ENCODE results near the gene A1BG. TPM values are rescaled to one million over a fixed set of nuclear protein-coding genes. Genes with fewer than 3 reads are reported as not detected.
"Not testable (repeated sequence)": the region's sequence is repeated elsewhere in the genome, so short reads cannot be mapped to it uniquely, and the experiment has no call there.

The A1BG gene
- total and polyA plus RNA-seq, 4 donors: 521 to 2,157 (median 1,029) TPM

DNA sequence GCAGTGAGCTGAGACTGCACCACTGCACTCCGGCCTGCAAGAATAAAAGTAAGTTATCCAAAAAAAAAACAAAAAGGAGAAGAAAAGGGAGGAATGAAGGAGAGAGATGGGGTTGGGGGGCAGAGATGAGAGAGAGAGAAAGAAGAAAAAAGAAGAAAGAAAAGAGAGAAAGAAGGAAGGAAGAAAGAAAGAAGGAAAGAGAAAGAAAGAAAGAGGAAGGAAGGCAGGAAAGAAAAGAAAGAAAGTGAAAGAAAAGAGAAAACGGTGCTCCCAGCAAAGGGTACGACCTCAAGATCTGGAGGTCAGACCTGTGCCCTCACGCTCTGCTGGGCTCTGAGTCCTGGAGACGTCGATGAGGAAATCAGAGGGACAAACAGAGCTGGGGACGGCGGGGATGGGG lies 3.7 kb downstream of the A1BG start:
- TF ChIP-seq, protein P1, sequence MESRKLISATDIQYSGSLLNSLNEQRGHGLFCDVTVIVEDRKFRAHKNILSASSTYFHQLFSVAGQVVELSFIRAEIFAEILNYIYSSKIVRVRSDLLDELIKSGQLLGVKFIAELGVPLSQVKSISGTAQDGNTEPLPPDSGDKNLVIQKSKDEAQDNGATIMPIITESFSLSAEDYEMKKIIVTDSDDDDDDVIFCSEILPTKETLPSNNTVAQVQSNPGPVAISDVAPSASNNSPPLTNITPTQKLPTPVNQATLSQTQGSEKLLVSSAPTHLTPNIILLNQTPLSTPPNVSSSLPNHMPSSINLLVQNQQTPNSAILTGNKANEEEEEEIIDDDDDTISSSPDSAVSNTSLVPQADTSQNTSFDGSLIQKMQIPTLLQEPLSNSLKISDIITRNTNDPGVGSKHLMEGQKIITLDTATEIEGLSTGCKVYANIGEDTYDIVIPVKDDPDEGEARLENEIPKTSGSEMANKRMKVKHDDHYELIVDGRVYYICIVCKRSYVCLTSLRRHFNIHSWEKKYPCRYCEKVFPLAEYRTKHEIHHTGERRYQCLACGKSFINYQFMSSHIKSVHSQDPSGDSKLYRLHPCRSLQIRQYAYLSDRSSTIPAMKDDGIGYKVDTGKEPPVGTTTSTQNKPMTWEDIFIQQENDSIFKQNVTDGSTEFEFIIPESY (IDR thresholded peaks at IDR 0.05): no peak
- TF ChIP-seq SP1 (IDR thresholded peaks at IDR 0.05) (no peak), RXRA (IDR thresholded peaks at IDR 0.05) (peak; percentile 33 to 38), HNF4A (conservative IDR thresholded peaks at IDR 0.05) (peak; percentile 46 to 54), HNF4G (IDR thresholded peaks at IDR 0.05) (no peak), NR2F2 (IDR thresholded peaks at IDR 0.05) (peak; percentile 25), RAD21 (IDR thresholded peaks at IDR 0.05) (no peak)
- Histone ChIP-seq H3K4me3 (ENCODE audit: low read depth in 1 of 3, low read length in 3 of 3) (peak overlapping the region in 1 of 3 donors; percentile 65), H3K9ac (ENCODE audit: low read depth in 1 of 2, low read length in 2 of 2) (no peak overlapping the region), H3K36me3 (ENCODE audit: control insufficient read depth in 4 of 4, insufficient read depth in 3 of 4, low read depth in 1 of 4, low read length in 3 of 4) (peaks cover 0 to 6% (median 2%) of the 10 kb centered on the region in 4 donors), H3K4me1 (ENCODE audit: control insufficient read depth in 4 of 4, insufficient read depth in 4 of 4, low read length in 3 of 4) (peaks cover 19 to 65% (median 56%) of the 10 kb centered on the region in 4 donors), H3K27me3 (ENCODE audit: control insufficient read depth in 4 of 4, insufficient read depth in 4 of 4, low read length in 3 of 4) (no peaks in the 10 kb centered on the region), H3K9me3 (ENCODE audit: control insufficient read depth in 4 of 4, low read length in 3 of 4) (no peaks in the 10 kb centered on the region), H3K27ac (ENCODE audit: low read depth in 1 of 2, low read length in 2 of 2) (peak overlapping the region; percentile 24 to 37)
- 30% methylated on average over 8 of the region's 8 CpGs for WGBS
- DNase-seq (ENCODE audit: low spot score): no peak

DNA sequence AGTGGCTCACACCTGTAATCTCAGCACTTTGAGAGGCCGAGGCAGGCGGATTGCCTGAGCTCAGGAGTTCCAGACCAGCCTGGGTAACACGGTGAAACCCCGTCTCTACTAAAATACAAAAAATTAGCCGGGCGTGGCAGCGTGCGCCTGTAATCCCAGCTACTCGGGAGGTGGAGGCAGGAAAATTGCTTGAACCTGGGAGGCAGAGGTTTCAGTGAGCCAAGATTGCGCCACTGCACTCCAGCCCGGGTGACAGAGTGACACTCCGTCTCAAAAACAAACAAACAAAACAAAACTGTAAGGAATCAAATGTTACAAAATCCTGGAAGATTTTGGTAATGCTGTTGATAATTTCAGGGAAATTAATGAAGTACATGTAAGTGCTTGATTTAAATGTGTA lies 5.2 kb downstream of the A1BG start:
- H3K27me3 ChIP-seq (ENCODE audit: control insufficient read depth in 4 of 4, insufficient read depth in 4 of 4, low read length in 3 of 4); H3K9ac ChIP-seq (ENCODE audit: low read depth in 1 of 2, low read length in 2 of 2); DNase-seq (ENCODE audit: low spot score); H3K36me3 ChIP-seq (ENCODE audit: control insufficient read depth in 4 of 4, insufficient read depth in 3 of 4, low read depth in 1 of 4, low read length in 3 of 4); H3K9me3 ChIP-seq (ENCODE audit: control insufficient read depth in 4 of 4, low read length in 3 of 4): not testable (repeated sequence)
- TF ChIP-seq RAD21 (IDR thresholded peaks at IDR 0.05): peak in 1 of 2 donors; percentile 8
- peak; percentile 47 to 61 for TF ChIP-seq HNF4A (conservative IDR thresholded peaks at IDR 0.05)
- TF ChIP-seq SP1 (IDR thresholded peaks at IDR 0.05): peak; percentile 8
- peak; percentile 23 to 44 for TF ChIP-seq RXRA (IDR thresholded peaks at IDR 0.05)
- 41% methylated on average over 12 of the region's 12 CpGs for WGBS
- peaks cover 14 to 53% (median 44%) of the 10 kb centered on the region in 4 donors for H3K4me1 ChIP-seq (ENCODE audit: control insufficient read depth in 4 of 4, insufficient read depth in 4 of 4, low read length in 3 of 4)
- peak overlapping the region in 1 of 3 donors; percentile 43 for H3K4me3 ChIP-seq (ENCODE audit: low read depth in 1 of 3, low read length in 3 of 3)
- H3K27ac ChIP-seq (ENCODE audit: low read depth in 1 of 2, low read length in 2 of 2): peak overlapping the region; percentile 41 to 68

DNA sequence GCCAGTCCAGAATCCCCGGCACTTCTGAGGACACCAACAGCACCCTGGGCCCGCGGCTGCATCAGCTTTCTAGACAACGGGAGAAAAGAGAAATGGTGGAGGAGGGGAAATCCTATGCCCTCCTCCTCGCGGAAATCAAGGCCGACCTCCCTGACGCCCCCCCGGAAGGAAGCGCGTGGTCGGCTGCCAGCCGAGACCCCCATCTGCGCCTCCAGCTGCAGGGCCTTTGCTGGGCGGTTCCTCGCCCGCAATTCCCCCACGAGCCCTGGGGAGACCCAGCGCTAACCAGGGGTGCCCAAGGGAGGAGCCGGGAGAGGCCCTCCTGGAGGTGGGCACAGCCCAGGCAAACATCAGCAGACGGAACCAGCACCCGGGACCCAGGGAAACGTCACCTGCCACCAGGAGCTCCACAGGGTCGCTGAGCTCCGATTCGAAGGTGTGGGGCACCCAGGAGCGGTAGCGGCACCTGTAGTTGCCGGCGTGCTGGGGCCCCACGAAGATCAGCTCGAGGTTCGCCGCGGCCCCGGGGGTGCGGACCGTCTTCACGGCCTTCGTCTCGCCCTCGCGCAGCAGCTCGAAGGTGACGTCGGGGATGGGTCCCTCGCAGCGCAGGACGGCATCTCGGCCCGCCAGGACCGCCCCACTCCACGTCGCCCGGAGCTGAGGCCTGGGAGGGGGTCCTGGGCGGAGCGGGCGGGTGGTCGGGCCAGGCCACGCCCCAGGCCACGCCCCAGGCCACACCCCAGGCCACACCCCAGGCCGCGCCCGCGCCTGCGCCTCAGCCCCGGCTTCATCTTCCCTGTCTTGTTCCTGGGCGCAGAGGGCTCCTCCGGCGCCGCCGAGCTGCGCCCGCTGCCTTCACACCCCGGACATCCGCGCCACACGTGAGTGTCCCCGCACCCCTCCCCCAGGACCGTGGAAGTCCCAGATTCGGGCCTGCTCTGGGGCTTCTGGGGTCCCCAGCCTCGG lies 6.0 kb downstream of the A1BG start:
- 47% methylated on average over 82 of the region's 82 CpGs for WGBS
- H3K4me3 ChIP-seq (ENCODE audit: low read depth in 1 of 3, low read length in 3 of 3): peak overlapping the region in 1 of 3 donors; percentile 43
- H3K27ac ChIP-seq (ENCODE audit: low read depth in 1 of 2, low read length in 2 of 2): peak overlapping the region; percentile 20 to 68
- no peak for TF ChIP-seq EGR1 (IDR thresholded peaks at IDR 0.05; ENCODE audit: low read depth in 2 of 2)
- TF ChIP-seq, protein P2, sequence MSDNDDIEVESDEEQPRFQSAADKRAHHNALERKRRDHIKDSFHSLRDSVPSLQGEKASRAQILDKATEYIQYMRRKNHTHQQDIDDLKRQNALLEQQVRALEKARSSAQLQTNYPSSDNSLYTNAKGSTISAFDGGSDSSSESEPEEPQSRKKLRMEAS (IDR thresholded peaks at IDR 0.05): no peak
- no peak for TF ChIP-seq FOXA1 (IDR thresholded peaks at IDR 0.05)
- no peak for TF ChIP-seq GABPA (IDR thresholded peaks at IDR 0.05 in 1 of 2, conservative IDR thresholded peaks at IDR 0.05 in 1 of 2)
- no peak for TF ChIP-seq NR2F2 (IDR thresholded peaks at IDR 0.05)
- TF ChIP-seq HNF4A (conservative IDR thresholded peaks at IDR 0.05): no peak
- TF ChIP-seq, protein P3, sequence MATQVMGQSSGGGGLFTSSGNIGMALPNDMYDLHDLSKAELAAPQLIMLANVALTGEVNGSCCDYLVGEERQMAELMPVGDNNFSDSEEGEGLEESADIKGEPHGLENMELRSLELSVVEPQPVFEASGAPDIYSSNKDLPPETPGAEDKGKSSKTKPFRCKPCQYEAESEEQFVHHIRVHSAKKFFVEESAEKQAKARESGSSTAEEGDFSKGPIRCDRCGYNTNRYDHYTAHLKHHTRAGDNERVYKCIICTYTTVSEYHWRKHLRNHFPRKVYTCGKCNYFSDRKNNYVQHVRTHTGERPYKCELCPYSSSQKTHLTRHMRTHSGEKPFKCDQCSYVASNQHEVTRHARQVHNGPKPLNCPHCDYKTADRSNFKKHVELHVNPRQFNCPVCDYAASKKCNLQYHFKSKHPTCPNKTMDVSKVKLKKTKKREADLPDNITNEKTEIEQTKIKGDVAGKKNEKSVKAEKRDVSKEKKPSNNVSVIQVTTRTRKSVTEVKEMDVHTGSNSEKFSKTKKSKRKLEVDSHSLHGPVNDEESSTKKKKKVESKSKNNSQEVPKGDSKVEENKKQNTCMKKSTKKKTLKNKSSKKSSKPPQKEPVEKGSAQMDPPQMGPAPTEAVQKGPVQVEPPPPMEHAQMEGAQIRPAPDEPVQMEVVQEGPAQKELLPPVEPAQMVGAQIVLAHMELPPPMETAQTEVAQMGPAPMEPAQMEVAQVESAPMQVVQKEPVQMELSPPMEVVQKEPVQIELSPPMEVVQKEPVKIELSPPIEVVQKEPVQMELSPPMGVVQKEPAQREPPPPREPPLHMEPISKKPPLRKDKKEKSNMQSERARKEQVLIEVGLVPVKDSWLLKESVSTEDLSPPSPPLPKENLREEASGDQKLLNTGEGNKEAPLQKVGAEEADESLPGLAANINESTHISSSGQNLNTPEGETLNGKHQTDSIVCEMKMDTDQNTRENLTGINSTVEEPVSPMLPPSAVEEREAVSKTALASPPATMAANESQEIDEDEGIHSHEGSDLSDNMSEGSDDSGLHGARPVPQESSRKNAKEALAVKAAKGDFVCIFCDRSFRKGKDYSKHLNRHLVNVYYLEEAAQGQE (IDR thresholded peaks at IDR 0.05): no peak
- TF ChIP-seq TAF1 (conservative IDR thresholded peaks at IDR 0.05): no peak
- TF ChIP-seq, protein P1 (IDR thresholded peaks at IDR 0.05): no peak
- no peak for TF ChIP-seq YY1 (IDR thresholded peaks at IDR 0.05)
- H3K36me3 ChIP-seq (ENCODE audit: control insufficient read depth in 4 of 4, insufficient read depth in 3 of 4, low read depth in 1 of 4, low read length in 3 of 4): peaks cover 0 to 6% (median 2%) of the 10 kb centered on the region in 4 donors
- DNase-seq (ENCODE audit: low spot score): peak; percentile 73
- H3K9me3 ChIP-seq (ENCODE audit: control insufficient read depth in 4 of 4, low read length in 3 of 4): no peaks in the 10 kb centered on the region
- H3K4me1 ChIP-seq (ENCODE audit: control insufficient read depth in 4 of 4, insufficient read depth in 4 of 4, low read length in 3 of 4): peaks cover 14 to 48% (median 41%) of the 10 kb centered on the region in 4 donors
- H3K9ac ChIP-seq (ENCODE audit: low read depth in 1 of 2, low read length in 2 of 2): no peak overlapping the region
- H3K27me3 ChIP-seq (ENCODE audit: control insufficient read depth in 4 of 4, insufficient read depth in 4 of 4, low read length in 3 of 4): no peaks in the 10 kb centered on the region

All from liver (tissue), 9 donors.